Measurements from ENCODE around the gene METTL25B. TPM values are rescaled to one million over a fixed set of nuclear protein-coding genes. Genes with fewer than 3 reads are reported as not detected.

Gene METTL25B
- total and polyA plus RNA-seq, 8 donors: 16.8 to 64.9 (median 19.6) TPM

- 83 to 85% methylated on average over 14 of the region's 14 CpGs for WGBS, 2 donors
- DNase-seq (peak in 1 of 6 donors; percentile 75), FAIRE-seq (no peak)
Measured at GRCh38 chr1:156743367-156744302, 15.4 kb downstream of the METTL25B start.

GRCh38 chr1:156744344-156744743 is 16.1 kb downstream of the METTL25B start:
- no peak for FAIRE-seq
- Histone ChIP-seq H3K27ac (peak overlapping the region in 1 of 4 donors; percentile 8), H3K27me3 (no peaks in the 10 kb centered on the region), H3K9me3 (no peaks in the 10 kb centered on the region), H3K36me3 (peaks cover 0 to 14% (median 8%) of the 10 kb centered on the region in 3 donors), H3K4me3 (no peak overlapping the region), H3K4me1 (peaks cover 19 to 34% (median 26%) of the 10 kb centered on the region in 3 donors)
- no peak for TF ChIP-seq CTCF (IDR thresholded peaks at IDR 0.05)
- 71 to 74% methylated on average over 12 of the region's 12 CpGs for WGBS, 2 donors
- no peak for ATAC-seq
- intact Hi-C loops (cut with DNase I): no loop called here
- DNase-seq: no peak

More at GRCh38 chr1:156743367-156744302, 15.4 kb downstream of the METTL25B start:
- no peak for ATAC-seq
- H3K27ac ChIP-seq: peak overlapping the region in 1 of 4 donors; percentile 8
- H3K36me3 ChIP-seq: peaks cover 0 to 14% (median 8%) of the 10 kb centered on the region in 3 donors
- H3K27me3 ChIP-seq: no peaks in the 10 kb centered on the region
- intact Hi-C loops (cut with DNase I): no loop called here
- TF ChIP-seq CTCF (IDR thresholded peaks at IDR 0.05): no peak
- H3K4me3 ChIP-seq: no peak overlapping the region
- H3K4me1 ChIP-seq: peaks cover 12 to 30% (median 22%) of the 10 kb centered on the region in 3 donors
- H3K9me3 ChIP-seq: no peaks in the 10 kb centered on the region

- FAIRE-seq: no peak
- 81 to 88% methylated on average over 14 of the region's 14 CpGs for WGBS, 2 donors
Measured at GRCh38 chr1:156744786-156745419, 16.6 kb downstream of the METTL25B start.

GRCh38 chr1:156745881-156746280 is 17.6 kb downstream of the METTL25B start:
- H3K27me3 ChIP-seq: no peaks in the 10 kb centered on the region
- peaks cover 0 to 14% (median 8%) of the 10 kb centered on the region in 3 donors for H3K36me3 ChIP-seq
- intact Hi-C loops (cut with DNase I): no loop called here
- no peak for TF ChIP-seq CTCF (IDR thresholded peaks at IDR 0.05)
- peak overlapping the region in 1 of 4 donors; percentile 93 for H3K4me3 ChIP-seq
- WGBS, 2 donors: 48 to 51% methylated on average over 3 of the region's 3 CpGs
- FAIRE-seq (no peak), DNase-seq (no peak), ATAC-seq (no peak)
- H3K4me1 ChIP-seq: peaks cover 22 to 32% (median 26%) of the 10 kb centered on the region in 3 donors
- H3K9me3 ChIP-seq: no peaks in the 10 kb centered on the region
- peak overlapping the region; percentile 93 to 99 (median 96) for H3K27ac ChIP-seq

More at GRCh38 chr1:156744786-156745419, 16.6 kb downstream of the METTL25B start:
- no peaks in the 10 kb centered on the region for H3K9me3 ChIP-seq
- ATAC-seq (no peak), DNase-seq (no peak)
- intact Hi-C loops (cut with DNase I): no loop called here
- H3K4me3 ChIP-seq: no peak overlapping the region
- H3K27me3 ChIP-seq: no peaks in the 10 kb centered on the region
- TF ChIP-seq CTCF (IDR thresholded peaks at IDR 0.05): no peak
- peaks cover 22 to 35% (median 26%) of the 10 kb centered on the region in 3 donors for H3K4me1 ChIP-seq
- H3K36me3 ChIP-seq: peaks cover 0 to 14% (median 8%) of the 10 kb centered on the region in 3 donors
- H3K27ac ChIP-seq: no peak overlapping the region

Measured in pancreas (tissue), 10 donors.